A673 (cell line): ENCODE results near the gene TMPRSS6.

Source experiments
- EZH2 ChIP-seq: fragments of 200-600 bp; sonication (generic); IDR thresholded peaks from 2 replicates; pipeline ENCODE4 v1.6.1; 2017; ENCODE audit warnings: borderline replicate concordance, low read depth, mild to moderate bottlenecking, mixed read lengths, antibody characterized with exemption, low read length; ENCODE audit not compliant: poor library complexity, severe bottlenecking
- TF ChIP-seq, protein P1 (sequence below): fragments of 300-800, 200-600 bp; sonication (generic); conservative IDR thresholded peaks from 2 replicates; pipeline ENCODE4 v1.5.1; 2017; ENCODE audit warnings: low read depth, mild to moderate bottlenecking, antibody characterized with exemption, low read length, moderate library complexity, mixed read lengths

DNA sequence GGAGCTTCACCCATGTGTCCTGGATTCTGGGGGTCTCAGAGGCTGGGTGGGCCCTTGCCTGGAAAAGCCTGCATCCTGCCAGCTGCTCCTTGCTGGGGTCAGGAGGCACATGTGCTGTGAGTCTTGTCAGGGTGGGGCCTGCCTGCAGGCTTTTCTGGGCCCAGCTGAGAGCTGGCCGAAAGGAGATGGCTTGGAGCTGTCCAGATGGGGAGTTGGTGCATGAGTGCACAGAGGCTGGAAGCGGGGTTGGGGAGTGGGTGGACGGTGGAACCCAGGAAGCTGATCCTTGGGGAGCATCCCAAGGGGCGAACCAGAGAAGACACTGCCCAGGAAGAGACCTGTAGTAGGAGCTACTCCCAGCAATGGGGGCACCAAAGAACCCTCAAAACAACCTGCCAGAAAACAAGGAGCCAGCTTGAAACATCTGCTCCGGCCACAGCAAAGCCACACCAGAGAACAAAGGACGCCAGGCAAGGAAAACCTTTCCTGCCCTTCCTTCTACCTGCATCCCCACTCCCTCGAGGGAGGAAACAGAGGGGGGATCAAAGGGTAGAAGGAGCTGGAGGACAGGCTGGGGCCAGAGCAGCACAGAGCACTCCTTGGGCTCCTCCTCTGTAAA lies 66.2 kb downstream of the TMPRSS6 start:
- TF ChIP-seq, protein P1, sequence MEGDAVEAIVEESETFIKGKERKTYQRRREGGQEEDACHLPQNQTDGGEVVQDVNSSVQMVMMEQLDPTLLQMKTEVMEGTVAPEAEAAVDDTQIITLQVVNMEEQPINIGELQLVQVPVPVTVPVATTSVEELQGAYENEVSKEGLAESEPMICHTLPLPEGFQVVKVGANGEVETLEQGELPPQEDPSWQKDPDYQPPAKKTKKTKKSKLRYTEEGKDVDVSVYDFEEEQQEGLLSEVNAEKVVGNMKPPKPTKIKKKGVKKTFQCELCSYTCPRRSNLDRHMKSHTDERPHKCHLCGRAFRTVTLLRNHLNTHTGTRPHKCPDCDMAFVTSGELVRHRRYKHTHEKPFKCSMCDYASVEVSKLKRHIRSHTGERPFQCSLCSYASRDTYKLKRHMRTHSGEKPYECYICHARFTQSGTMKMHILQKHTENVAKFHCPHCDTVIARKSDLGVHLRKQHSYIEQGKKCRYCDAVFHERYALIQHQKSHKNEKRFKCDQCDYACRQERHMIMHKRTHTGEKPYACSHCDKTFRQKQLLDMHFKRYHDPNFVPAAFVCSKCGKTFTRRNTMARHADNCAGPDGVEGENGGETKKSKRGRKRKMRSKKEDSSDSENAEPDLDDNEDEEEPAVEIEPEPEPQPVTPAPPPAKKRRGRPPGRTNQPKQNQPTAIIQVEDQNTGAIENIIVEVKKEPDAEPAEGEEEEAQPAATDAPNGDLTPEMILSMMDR: no peak
- no peak for TF ChIP-seq EZH2
